ENCODE results near the gene CATSPERD. TPM values are rescaled to one million over a fixed set of nuclear protein-coding genes. Genes with fewer than 3 reads are reported as not detected.

Gene CATSPERD
- total RNA-seq, 1 donor from 2014 or later: not detected

- no peaks in the 10 kb centered on the region for H3K9me3 Mint-ChIP-seq
- no peak overlapping the region for H3K4me3 Mint-ChIP-seq
- TF ChIP-seq EZH2phosphoT487 (IDR thresholded peaks at IDR 0.05): no peak
- TF ChIP-seq EZH2 (IDR thresholded peaks at IDR 0.05): no peak
- TF ChIP-seq CTCF (IDR thresholded peaks at IDR 0.05): no peak
These were observed 65.0 kb downstream of the CATSPERD start for GRCh38 chr19:5785423-5785822.

GRCh38 chr19:5786593-5787408 is 66.4 kb downstream of the CATSPERD start:
- no peaks in the 10 kb centered on the region for H3K27me3 ChIP-seq
- peaks cover 2% of the 10 kb centered on the region for H3K79me2 ChIP-seq (ENCODE audit: low read depth)
- no peak overlapping the region for H3K9ac ChIP-seq
- no peaks in the 10 kb centered on the region for H3K4me1 ChIP-seq
- Mint-ChIP-seq H3K27me3 (ENCODE audit: insufficient read depth, low read depth) (peaks cover 17% of the 10 kb centered on the region), H3K36me3 (peaks cover 15% of the 10 kb centered on the region), H3K4me3 (no peak overlapping the region), H3K27ac (no peak overlapping the region), H3K4me1 (peaks cover 10% of the 10 kb centered on the region), H3K9me3 (no peaks in the 10 kb centered on the region)
- no peak for DNase-seq (ENCODE audit: low spot score)
- no peaks in the 10 kb centered on the region for H4K20me1 ChIP-seq (ENCODE audit: low read depth)
- no peaks in the 10 kb centered on the region for H3K9me3 ChIP-seq (ENCODE audit: low read depth)
- H3K27ac ChIP-seq: no peak overlapping the region
- H2AFZ ChIP-seq (replicated peaks): no peak overlapping the region
- H3K4me2 ChIP-seq: no peak overlapping the region
- TF ChIP-seq CTCF (IDR thresholded peaks at IDR 0.05) (no peak), EZH2 (IDR thresholded peaks at IDR 0.05) (no peak), EZH2phosphoT487 (IDR thresholded peaks at IDR 0.05) (no peak)
- H3K4me3 ChIP-seq: no peak overlapping the region
- H3K36me3 ChIP-seq: no peaks in the 10 kb centered on the region
- peaks cover 10% of the 10 kb centered on the region for H3F3A ChIP-seq (ENCODE audit: low read depth)

More at GRCh38 chr19:5785423-5785822, 65.0 kb downstream of the CATSPERD start:
- H3K27me3 ChIP-seq: no peaks in the 10 kb centered on the region
- H3K36me3 ChIP-seq: no peaks in the 10 kb centered on the region
- DNase-seq (ENCODE audit: low spot score): no peak
- Mint-ChIP-seq H3K27ac (no peak overlapping the region), H3K4me1 (peaks cover 4% of the 10 kb centered on the region), H3K27me3 (ENCODE audit: insufficient read depth, low read depth) (peaks cover 14% of the 10 kb centered on the region), H3K36me3 (peaks cover 14% of the 10 kb centered on the region)
- no peak overlapping the region for H3K4me3 ChIP-seq
- H3K9ac ChIP-seq: no peak overlapping the region
- H3K79me2 ChIP-seq (ENCODE audit: low read depth): peaks cover 2% of the 10 kb centered on the region
- no peak overlapping the region for H3K4me2 ChIP-seq
- no peak overlapping the region for H2AFZ ChIP-seq (replicated peaks)
- no peaks in the 10 kb centered on the region for H3K9me3 ChIP-seq (ENCODE audit: low read depth)
- H3F3A ChIP-seq (ENCODE audit: low read depth): no peaks in the 10 kb centered on the region
- no peaks in the 10 kb centered on the region for H3K4me1 ChIP-seq
- H3K27ac ChIP-seq: no peak overlapping the region
- H4K20me1 ChIP-seq (ENCODE audit: low read depth): no peaks in the 10 kb centered on the region

GRCh38 chr19:5787409-5788182 is 67.2 kb downstream of the CATSPERD start:
- H3K27me3 ChIP-seq: no peaks in the 10 kb centered on the region
- H3K79me2 ChIP-seq (ENCODE audit: low read depth): peaks cover 2% of the 10 kb centered on the region
- H3K9ac ChIP-seq: no peak overlapping the region
- Mint-ChIP-seq H3K36me3 (peaks cover 15% of the 10 kb centered on the region), H3K27me3 (ENCODE audit: insufficient read depth, low read depth) (peaks cover 17% of the 10 kb centered on the region), H3K4me1 (peaks cover 10% of the 10 kb centered on the region), H3K27ac (no peak overlapping the region), H3K4me3 (no peak overlapping the region), H3K9me3 (no peaks in the 10 kb centered on the region)
- peaks cover 13% of the 10 kb centered on the region for H3F3A ChIP-seq (ENCODE audit: low read depth)
- no peaks in the 10 kb centered on the region for H4K20me1 ChIP-seq (ENCODE audit: low read depth)
- TF ChIP-seq EZH2 (IDR thresholded peaks at IDR 0.05): no peak
- no peak for TF ChIP-seq EZH2phosphoT487 (IDR thresholded peaks at IDR 0.05)
- TF ChIP-seq CTCF (IDR thresholded peaks at IDR 0.05): no peak
- no peak overlapping the region for H3K4me2 ChIP-seq
- no peak overlapping the region for H3K4me3 ChIP-seq
- H3K9me3 ChIP-seq (ENCODE audit: low read depth): no peaks in the 10 kb centered on the region
- no peaks in the 10 kb centered on the region for H3K36me3 ChIP-seq
- no peaks in the 10 kb centered on the region for H3K4me1 ChIP-seq
- no peak for DNase-seq (ENCODE audit: low spot score)
- H2AFZ ChIP-seq (replicated peaks): no peak overlapping the region
- H3K27ac ChIP-seq: no peak overlapping the region
